ENCODE data around the gene FAM9C.
"Not testable (repeated sequence)": the region's sequence is repeated elsewhere in the genome, so short reads cannot be mapped to it uniquely, and the experiment has no call there.

Gene FAM9C

GRCh38 chrX:13029887-13030771 is 14.3 kb downstream of the FAM9C start:
- no peak for DNase-seq

DNA sequence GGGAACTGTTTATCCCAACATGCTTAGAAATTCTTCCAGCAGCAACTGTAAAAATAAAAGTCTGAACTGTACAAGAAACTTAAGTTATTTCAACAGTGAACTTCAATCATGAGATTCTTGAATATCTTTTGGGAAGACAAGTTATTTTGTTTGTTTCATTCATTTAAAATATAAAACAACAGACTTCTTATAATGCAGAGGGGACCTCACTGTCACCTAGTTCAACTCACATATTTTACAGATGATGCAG is 14.9 kb downstream of the FAM9C start:
- no peak for DNase-seq

GRCh38 chrX:13028871-13029636 is 15.4 kb downstream of the FAM9C start:
- no peak for DNase-seq

DNA sequence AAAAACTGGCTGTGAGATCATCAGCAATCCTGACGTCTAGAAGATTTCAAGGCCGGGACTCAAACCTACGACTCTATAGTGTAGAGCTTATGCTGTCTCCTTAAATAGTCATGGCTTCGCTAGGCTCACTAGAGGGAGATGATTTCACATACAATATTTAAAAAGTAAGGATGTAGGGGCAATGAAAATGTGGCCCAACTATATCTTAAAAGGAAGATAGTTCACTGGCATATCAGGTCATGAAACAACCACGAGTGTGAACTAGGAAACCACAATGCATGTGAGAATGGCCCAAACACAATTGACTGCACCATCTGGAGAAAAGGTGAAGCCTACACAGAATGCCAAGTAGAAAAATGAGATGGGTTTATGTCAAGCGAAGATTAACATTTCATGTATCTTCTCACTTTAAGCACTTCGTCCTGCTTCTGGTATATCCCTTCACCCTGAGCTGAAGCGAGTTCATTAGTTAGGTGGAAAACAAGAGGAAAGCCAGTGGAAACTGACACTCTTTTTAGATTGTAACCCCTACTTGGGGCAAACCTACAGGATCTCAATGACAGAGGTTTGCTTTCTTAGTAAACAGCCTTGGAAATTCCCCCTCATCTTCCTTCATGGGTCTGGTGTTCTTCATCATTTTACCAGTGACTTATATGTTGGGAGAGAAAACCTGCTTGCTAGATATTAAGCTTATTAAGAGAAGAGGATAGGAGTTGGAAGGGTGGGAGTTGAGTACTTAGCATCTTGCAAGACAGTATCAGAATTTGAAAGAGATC is 17.4 kb downstream of the FAM9C start:
- no peak for DNase-seq

- DNase-seq: no peak
Observed at GRCh38 chrX:13024986-13025385, 19.4 kb downstream of the FAM9C start.

GRCh38 chrX:13023979-13024378 is 20.4 kb downstream of the FAM9C start:
- DNase-seq: no peak

GRCh38 chrX:13023567-13023966 is 20.9 kb downstream of the FAM9C start:
- no peak for DNase-seq

DNA sequence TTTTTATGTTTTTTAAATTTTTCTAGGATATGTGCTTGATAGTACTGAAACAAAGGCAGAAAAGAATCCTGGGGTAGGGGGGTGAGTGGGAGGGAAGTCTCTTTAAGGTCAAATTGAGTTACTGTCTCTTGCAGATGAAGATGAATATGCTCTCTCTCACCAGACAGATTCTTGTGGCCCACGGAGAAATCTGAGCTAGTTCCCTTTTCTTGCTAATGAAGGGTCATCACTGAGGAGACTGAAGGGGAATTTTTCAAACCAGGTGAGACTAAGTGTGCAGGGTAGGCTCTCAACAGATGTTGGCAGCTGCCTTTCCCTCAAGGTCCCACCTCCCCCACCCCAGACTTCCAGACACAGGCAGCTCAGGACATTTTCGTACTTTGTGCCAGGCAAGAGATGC is 21.5 kb downstream of the FAM9C start:
- no peak for DNase-seq

DNA sequence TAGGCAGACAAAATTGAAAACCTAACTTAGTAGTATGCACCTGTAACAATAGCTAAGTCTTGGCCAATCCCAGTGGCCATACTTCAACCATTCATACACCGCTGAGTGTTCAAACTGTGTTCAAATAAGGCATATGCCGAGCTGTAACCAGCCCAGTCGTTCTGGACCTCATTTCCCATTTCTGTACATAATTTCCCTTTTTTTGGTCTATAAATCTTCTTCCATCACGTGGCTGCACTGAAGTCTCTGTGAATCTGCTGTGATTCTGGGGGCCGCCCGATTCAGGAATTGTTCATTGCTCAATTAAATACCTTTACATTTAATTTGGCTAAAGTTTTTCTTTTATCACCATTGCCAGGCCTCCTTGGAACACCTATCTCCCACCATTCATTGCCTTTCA is 27.7 kb downstream of the FAM9C start:
- not testable (repeated sequence) for DNase-seq

DNA sequence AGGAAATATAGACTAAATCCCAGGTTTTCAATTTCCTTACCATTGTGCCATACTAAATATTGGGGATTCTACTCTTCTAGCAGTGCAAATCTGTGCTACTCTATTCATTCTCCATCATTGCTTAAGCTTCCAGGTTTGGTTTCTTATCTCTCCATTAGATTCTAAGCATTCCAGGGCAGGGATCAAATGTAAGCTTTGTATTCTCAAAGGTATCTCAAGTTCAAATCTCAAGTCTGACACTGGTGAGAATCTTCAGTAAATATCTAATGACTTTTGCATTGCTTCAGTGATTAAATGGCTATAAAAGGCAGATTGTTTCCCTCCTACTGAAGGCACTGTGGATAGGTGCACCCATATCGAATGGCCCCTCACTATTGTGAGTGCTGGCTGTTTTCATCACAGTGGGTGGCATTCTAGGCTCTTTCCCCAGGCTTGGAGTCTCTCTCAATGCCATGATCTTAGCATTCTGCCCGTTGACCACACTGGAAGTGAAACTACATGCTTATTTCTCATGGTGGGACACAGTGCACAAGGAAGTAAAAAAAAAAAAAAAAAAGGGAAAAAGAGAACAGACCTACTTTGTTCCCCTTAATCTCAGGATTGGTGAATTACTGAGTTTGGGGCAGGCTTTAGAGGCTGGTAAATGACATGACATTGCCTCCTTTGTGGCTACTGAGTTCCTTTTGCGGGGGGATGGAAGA is 28.7 kb downstream of the FAM9C start:
- no peak for DNase-seq

DNA sequence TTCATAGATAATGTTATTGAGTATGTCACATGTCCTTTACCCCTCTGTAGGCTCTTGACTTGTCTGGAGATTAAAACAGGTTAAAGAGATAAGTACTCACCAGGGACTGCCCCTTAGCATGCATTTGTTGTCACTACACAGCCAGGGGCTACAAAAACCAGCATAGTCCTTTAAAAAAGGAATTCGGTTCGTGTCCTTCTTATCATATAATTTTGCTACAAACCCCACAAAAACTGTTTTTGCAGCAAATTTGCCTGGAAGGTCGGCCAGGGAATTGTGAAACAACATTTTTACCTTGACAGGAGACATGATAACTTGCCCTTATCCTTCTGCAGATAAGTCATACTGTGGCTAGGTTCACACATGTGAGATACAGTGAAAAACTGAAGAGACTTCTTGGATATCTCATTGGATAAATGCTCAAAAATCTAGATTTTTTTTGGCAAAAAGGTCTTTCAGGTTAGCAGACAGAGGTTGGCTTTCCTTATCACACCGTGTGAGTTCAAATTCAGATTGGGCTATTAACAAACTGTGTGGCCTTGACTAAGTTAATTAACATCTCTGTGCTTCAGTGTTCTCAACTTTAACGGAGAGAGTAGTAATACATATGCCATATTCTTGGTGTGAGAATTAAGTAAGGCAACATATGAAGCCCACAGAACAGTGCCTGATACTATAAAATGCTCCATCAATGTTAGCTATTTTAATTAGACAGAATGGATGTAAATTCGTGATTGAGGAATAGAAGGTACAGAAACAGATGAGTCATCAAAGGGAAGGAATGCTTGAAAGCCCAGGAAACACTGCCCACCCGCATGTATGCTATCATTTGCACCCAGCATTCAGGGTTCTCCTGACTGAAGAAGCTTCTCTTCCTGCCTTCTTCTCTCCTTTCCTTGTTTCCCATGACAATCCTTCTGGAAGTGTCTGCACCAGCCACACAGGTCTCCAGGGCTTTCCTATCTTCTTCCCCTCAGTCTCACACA is 30.0 kb downstream of the FAM9C start:
- DNase-seq: no peak

GRCh38 chrX:13013363-13014110 is 30.9 kb downstream of the FAM9C start:
- no peak for DNase-seq

DNA sequence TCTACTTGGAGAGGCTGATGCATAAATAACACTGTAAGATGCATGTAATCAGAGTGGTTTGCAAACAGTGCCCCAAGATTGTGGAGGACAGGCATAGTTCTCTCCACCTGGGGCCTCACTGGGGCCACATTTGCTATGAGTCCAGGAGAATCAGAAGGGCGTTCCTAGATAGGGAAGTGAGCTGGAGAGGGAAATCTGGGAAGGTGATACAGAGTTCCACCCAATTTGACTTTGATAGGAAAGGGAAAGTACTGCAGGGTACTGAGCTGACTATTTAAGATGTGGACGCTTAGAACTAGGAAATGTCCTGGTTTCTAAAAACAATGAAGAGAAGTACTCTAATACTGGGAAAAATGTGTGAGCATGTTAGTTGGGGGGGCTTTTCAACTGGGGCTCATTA is 33.9 kb downstream of the FAM9C start:
- no peak for DNase-seq

- no peak for DNase-seq
Observed at GRCh38 chrX:13009844-13010243, 34.6 kb downstream of the FAM9C start.

DNA sequence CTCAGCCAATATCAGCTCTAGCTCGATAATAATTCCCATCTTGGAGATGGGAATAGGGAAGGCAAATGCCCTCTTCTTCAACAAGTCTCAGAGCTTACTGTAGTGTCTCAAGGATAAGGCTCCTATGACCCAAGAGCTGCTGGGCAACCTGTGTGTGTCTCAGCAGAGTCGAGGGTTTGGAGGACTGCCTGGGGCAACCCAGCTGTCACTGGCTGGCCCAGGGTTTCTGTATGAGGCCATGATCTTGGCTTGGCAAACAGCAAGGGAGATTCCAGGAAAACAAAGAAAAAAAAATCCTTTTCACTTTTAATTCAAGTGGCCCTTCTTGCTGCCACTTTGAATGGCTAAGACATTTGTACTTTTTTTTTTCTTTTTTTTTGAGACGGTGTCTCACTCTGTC is 35.1 kb downstream of the FAM9C start:
- no peak for DNase-seq

- DNase-seq: no peak
Observed at GRCh38 chrX:13008851-13009250, 35.6 kb downstream of the FAM9C start.

DNA sequence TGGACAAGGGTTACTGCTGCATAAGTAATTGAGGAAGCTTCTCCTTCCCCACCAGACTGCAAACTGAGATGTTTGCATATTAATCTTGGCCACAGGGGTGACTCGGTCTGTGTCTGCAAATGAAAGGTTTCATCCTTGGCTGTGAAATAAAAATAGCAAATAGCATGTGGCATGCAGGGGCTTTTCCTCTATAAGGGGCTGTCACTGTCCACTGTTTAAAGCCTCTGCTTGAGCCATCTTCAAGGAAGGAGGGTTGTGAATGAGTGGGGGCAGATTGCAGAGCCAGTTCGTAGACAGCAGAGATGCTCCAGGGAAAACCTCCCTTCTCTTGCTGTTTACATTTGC is 36.3 kb downstream of the FAM9C start:
- DNase-seq: no peak

DNA sequence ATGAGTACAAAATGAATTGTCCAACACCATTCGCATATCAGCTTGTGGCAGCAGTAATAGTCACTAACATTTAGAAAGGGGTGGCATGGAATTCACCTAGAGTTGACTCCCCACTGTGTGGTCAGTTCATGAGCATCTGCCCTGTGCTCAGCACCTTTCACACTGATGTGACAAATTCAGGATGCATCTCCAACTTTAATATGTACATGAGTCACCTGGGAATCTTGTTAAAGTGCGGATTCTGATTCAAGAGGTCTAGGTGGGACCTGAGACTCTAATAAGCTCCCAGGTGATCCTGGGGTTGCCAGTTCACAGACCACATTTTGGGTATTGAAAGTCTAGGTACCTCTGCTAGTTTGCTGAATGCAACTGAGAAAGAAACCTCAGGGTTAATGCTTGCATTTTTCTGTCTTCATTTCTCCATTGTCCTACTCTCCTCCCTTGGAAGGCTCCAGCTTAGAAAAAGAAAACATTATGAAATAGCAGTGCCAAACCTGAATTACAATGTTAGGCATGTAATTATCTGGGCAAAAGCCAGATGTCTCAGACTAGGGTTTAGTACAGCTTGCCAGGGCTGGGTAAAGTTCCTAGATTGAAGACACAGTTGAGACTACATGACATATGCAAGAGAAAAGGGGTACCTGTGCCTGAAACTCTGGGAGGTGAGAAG is 36.8 kb downstream of the FAM9C start:
- no peak for DNase-seq

GRCh38 chrX:13005661-13006473 is 38.6 kb downstream of the FAM9C start:
- DNase-seq: no peak

All from cortex of kidney (tissue), 1 donor.